ENCODE measurements around the gene SNCG. TPM values are rescaled to one million over a fixed set of nuclear protein-coding genes. Genes with fewer than 3 reads are reported as not detected.

SNCG gene
- total RNA-seq, 1 experiment from 2014 or later = 5.5 TPM

GRCh38 chr10:86940677-86941076 lies 17.7 kb upstream of the SNCG start:
- no peak overlapping the region for H2BK12ac ChIP-seq (ENCODE audit: insufficient read length, low read depth, low read length)
- no peak for DNase-seq
- no peak for TF ChIP-seq CTCF (conservative IDR thresholded peaks at IDR 0.05)
- no peak overlapping the region for H4K91ac ChIP-seq (ENCODE audit: insufficient read length, low read depth, low read length)
- H3K9me3 Mint-ChIP-seq = no peaks in the 10 kb centered on the region; a peak in 2 of 5 replicates
- no peak overlapping the region for H2AK5ac ChIP-seq (ENCODE audit: insufficient read length, low read length)
- H3K23me2 ChIP-seq (ENCODE audit: insufficient read length, low read depth, low read length, poor library complexity, severe bottlenecking) = no peaks in the 10 kb centered on the region
- no peak overlapping the region for H2BK5ac ChIP-seq (ENCODE audit: insufficient read length, low read length)
- H3K4me1 Mint-ChIP-seq = peaks cover 7 to 10% of the 10 kb centered on the region in 2 experiments
- no peak overlapping the region for H3K27ac Mint-ChIP-seq
- H3K9me3 ChIP-seq (ENCODE audit: control insufficient read depth, low read depth, low read length) = no peaks in the 10 kb centered on the region
- no peak overlapping the region for H3K4ac ChIP-seq (ENCODE audit: low read depth, low read length)
- H2BK15ac ChIP-seq (ENCODE audit: low read depth, low read length) = no peak overlapping the region
- no peaks in the 10 kb centered on the region for H4K20me1 ChIP-seq (ENCODE audit: control insufficient read depth, insufficient read depth, insufficient read length)
- no peak overlapping the region for H3K56ac ChIP-seq (ENCODE audit: insufficient read length, low read depth, low read length)
- H3K27me3 Mint-ChIP-seq (ENCODE audit: low read depth) = peaks cover 2% of the 10 kb centered on the region
- WGBS (ENCODE audit: extremely low coverage, insufficient read length, low lambda C conversion rate) = no CpG with 5 or more reads among the region's 6 CpGs
- no peaks in the 10 kb centered on the region for H3K79me2 ChIP-seq (ENCODE audit: insufficient read depth, low read length)
- no peak overlapping the region for H3T11ph ChIP-seq (ENCODE audit: low read length)
- H3K4me3 Mint-ChIP-seq = no peak overlapping the region
- no peak overlapping the region for H3K4me2 ChIP-seq (ENCODE audit: insufficient read depth, insufficient read length, low read length)
- no peak overlapping the region for H3K9ac ChIP-seq (ENCODE audit: extremely low read depth, insufficient read length, low read length)
- H3K27ac ChIP-seq (ENCODE audit: insufficient read length, low read depth, low read length) = no peak overlapping the region
- H3K27me3 ChIP-seq (ENCODE audit: insufficient read depth, low read length) = no peaks in the 10 kb centered on the region
- no peaks in the 10 kb centered on the region; a peak in 1 of 7 replicates for H3K36me3 Mint-ChIP-seq (ENCODE audit: insufficient read depth in 1 of 3, low read depth in 3 of 3)
- H3K23ac ChIP-seq (ENCODE audit: insufficient read length, low read depth, low read length) = no peak overlapping the region
- H3K14ac ChIP-seq (ENCODE audit: insufficient read depth, low read length) = no peak overlapping the region
- no peak overlapping the region for H4K5ac ChIP-seq (ENCODE audit: insufficient read length, low read depth, low read length)
- no peak overlapping the region for H3K18ac ChIP-seq (ENCODE audit: insufficient read length, low read depth, low read length)
- H3K4me1 ChIP-seq (ENCODE audit: insufficient read depth, low read length) = no peaks in the 10 kb centered on the region
- no peak overlapping the region for H2BK20ac ChIP-seq (ENCODE audit: low read depth, low read length, poor library complexity, severe bottlenecking)
- H2AFZ ChIP-seq (ENCODE audit: low read length) = no peak overlapping the region
- no peaks in the 10 kb centered on the region for H3K79me1 ChIP-seq (ENCODE audit: insufficient read depth, low read depth, low read length, poor library complexity, severe bottlenecking)
- no peak overlapping the region for H4K8ac ChIP-seq (replicated peaks; ENCODE audit: insufficient read length, low read depth, low read length)
- H2BK120ac ChIP-seq (ENCODE audit: low read depth, low read length, poor library complexity, severe bottlenecking) = no peak overlapping the region
